ENCODE measurements around the gene GALNT4. TPM values are rescaled to one million over a fixed set of nuclear protein-coding genes. Genes with fewer than 3 reads are reported as not detected.
A peak's percentile ranks its signal among the peaks of the same experiment; 100 is the strongest.

The GALNT4 gene
- polyA plus RNA-seq (2012; ENCODE audit: missing spikeins): 2.3 TPM

DNA sequence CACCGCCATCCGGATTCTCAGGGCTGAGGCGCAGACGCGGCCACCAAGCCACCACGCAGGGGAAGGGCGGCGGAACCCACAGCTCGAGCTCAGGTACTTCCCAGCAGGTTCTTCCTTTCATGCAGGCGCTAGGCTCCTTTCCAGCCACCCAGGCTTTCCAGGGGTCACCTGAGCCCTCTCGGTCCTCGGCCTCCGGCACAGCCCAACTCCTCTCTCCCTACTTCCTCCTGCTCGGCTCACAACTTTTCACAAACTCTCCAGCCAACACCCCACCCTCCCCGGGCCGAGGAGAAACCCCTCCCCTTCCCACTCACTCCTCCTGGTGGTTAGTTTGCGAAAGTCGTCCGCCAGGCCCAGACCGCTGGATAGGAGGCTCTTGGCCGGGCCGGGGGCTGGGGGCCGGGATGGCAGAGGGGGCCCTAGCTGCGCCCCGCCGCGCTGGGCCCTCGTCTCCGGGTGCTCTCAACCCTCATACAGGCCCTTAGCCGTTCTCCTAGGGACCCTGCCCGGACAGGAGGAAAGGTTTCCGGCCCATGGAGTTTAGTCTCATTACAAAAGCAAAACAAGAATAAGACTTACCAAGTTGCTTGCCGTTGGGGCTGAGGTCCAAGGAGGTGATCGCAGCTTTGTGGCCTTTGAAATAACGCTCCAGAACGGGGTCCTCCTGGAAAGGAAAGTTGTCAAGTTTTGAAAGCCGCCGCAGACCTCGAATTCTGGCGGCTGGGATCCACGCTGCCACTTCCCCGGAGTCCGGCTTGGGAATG is at the start of gene GALNT4:
Gene GALNT4, minus strand, starts transcription at position 256 of the 764 bp plus-strand sequence. Its CDS starts 247 bp downstream, at position 9.
- peak; percentile 85 for FAIRE-seq
- no peak for TF ChIP-seq TAF1 (IDR thresholded peaks at IDR 0.05; ENCODE audit: borderline replicate concordance, low read depth, low read length)
- 0 out of 2 replicates have a peak, but pooled peaks have one; percentile 32 for TF ChIP-seq POLR2A (IDR thresholded peaks at IDR 0.05; ENCODE audit: low read depth, low read length)
- TF ChIP-seq POLR2AphosphoS5 (IDR thresholded peaks at IDR 0.05; ENCODE audit: low read depth, low read length): no peak
- DNase-seq (ENCODE audit: insufficient read length): peak; percentile 82

DNA sequence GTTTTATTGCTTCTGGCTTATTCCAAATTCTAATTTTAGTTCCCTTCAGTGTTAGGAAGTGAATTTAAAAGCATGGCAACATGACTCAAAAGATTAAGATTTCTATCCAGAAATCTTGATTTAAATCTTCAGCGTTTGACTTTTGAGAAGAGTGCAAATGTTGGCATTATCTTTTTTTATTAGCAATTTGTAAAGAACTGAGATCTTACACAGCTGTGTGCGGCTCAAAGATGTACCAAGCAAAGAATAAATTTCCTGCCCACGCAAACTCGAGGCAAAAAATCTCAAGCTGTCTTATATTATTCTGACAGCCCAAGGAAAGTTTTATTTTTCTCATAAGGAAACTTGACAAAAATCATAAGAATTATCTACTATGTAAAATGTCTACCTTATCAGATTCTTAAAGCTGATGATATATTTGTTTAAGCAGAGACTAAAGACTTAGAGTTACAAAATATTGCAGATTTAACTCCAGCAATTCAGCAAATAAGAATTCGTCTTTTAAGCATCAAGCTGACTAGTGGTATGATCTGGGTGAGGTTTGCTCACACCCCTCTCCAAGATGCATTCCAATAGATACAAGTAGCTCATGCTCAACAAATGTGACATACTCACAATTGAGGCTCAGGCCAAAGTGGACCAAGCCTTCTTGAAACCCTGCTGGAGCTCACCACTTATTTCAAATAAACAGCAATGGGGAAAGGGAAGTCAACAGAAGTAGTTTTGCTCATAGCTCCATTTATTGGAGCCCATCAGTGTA is 48.6 kb upstream of the GALNT4 start:
- no peak for FAIRE-seq
- TF ChIP-seq POLR2AphosphoS5 (IDR thresholded peaks at IDR 0.05; ENCODE audit: low read depth, low read length): no peak
- TF ChIP-seq POLR2A (IDR thresholded peaks at IDR 0.05; ENCODE audit: low read depth, low read length): no peak
- no peak for TF ChIP-seq TAF1 (IDR thresholded peaks at IDR 0.05; ENCODE audit: borderline replicate concordance, low read depth, low read length)
- no peak for DNase-seq (ENCODE audit: insufficient read length)

DNA sequence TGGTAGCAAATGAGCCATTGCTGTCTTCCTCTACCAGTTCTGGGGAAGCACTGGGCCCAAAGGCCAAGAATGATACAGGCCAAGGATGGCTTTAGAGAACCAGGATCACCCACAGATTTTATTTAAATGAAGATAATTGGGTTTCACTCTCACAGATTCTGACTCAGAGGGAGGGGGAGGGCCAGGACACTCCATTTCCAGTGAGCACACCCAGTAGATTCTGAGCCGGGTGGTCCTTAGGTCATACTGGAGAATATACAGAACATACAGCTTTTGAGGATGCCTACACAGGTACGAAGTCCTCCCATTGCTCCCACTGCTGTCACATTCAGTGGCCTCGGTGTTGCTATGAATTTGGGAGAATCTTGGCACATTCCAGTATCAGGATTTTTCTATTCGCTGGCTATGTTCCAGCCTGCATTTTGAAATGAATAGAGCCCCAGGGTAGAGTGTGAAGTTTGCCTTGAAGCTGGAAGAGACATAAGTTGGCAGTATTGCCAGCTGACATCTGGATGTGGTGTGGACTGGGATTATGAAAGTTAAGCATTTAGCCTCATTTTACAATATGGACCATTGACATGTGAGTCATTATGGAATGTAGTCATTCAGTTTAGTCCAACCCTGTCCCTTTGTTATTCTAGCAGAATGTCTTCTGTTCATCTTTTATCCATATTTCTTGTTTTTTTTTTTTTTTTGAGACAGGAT is 47.0 kb upstream of the GALNT4 start:
- DNase-seq (ENCODE audit: insufficient read length) (no peak), FAIRE-seq (no peak)
- TF ChIP-seq POLR2AphosphoS5 (IDR thresholded peaks at IDR 0.05; ENCODE audit: low read depth, low read length) (no peak), POLR2A (IDR thresholded peaks at IDR 0.05; ENCODE audit: low read depth, low read length) (no peak), TAF1 (IDR thresholded peaks at IDR 0.05; ENCODE audit: borderline replicate concordance, low read depth, low read length) (no peak)

DNA sequence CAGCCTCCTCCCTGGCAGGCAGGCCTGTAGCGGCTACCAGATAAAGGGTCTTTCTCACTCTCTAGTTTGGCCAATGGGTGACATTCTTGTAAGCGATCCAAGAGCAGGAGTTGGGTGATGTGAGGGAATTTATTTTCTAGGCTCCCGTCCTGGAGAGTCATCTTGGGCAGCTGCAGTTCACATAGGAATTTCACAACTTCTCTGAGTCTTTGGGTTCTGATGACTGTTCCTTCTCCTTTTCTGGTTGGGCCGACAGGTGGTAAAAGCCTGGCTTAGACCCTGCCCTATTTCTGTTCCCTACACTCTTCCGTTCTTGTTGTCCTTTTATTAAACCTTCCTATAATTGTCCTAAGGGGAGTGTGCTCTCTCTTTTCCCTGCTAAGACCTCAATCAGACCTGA is 43.9 kb upstream of the GALNT4 start:
- DNase-seq (ENCODE audit: insufficient read length) (no peak), FAIRE-seq (no peak)
- TF ChIP-seq POLR2A (IDR thresholded peaks at IDR 0.05; ENCODE audit: low read depth, low read length): no peak
- no peak for TF ChIP-seq POLR2AphosphoS5 (IDR thresholded peaks at IDR 0.05; ENCODE audit: low read depth, low read length)
- no peak for TF ChIP-seq TAF1 (IDR thresholded peaks at IDR 0.05; ENCODE audit: borderline replicate concordance, low read depth, low read length)

DNA sequence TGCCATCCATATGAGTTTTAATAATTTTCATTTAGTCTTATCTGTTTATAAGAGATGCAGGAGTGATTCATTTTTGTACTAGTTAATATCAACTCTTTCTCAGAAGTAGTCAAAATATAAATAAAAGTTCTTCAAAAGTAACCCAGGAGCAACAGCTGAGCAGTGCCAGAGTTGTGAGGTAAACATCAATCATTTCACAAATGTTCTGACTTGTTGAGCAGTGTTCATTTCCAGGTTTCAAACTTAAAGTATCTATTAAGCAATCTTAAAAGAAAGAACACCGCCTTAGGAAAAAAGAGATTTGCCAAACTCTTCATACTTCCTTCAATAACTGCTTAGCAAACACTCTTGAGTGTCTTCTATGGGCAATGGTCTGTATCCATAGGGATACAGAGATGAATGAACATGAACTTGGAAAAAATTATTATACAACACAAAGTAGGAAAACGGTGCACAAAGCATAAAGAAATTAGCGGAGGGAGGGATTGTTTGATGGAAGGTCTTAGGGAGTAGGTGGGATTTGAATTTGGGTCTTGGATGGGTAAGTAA is 43.2 kb upstream of the GALNT4 start:
- TF ChIP-seq POLR2A (IDR thresholded peaks at IDR 0.05; ENCODE audit: low read depth, low read length) (no peak), POLR2AphosphoS5 (IDR thresholded peaks at IDR 0.05; ENCODE audit: low read depth, low read length) (no peak), TAF1 (IDR thresholded peaks at IDR 0.05; ENCODE audit: borderline replicate concordance, low read depth, low read length) (no peak)
- no peak for FAIRE-seq
- DNase-seq (ENCODE audit: insufficient read length): no peak

DNA sequence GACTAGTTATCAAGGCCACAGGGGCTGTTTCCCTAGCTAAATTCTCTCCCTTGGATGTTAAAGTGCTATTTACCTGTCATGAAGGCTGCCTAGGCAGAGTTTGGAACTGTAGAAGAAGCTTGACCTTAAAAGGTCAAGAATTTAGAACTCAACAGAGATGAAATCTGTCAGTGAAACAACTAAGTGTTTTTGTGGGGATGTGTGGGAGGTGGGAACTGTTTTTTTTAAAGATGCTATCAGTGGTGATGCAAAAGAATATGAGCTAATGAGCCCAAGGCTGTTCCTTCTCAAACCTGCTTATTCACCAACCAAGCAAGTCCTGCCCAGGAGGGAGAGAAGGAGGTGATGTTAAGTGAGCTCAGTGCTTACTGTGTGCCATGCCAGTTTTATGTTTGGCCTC is 42.0 kb upstream of the GALNT4 start:
- FAIRE-seq (no peak), DNase-seq (ENCODE audit: insufficient read length) (no peak)
- TF ChIP-seq POLR2A (IDR thresholded peaks at IDR 0.05; ENCODE audit: low read depth, low read length): no peak
- no peak for TF ChIP-seq TAF1 (IDR thresholded peaks at IDR 0.05; ENCODE audit: borderline replicate concordance, low read depth, low read length)
- TF ChIP-seq POLR2AphosphoS5 (IDR thresholded peaks at IDR 0.05; ENCODE audit: low read depth, low read length): no peak

DNA sequence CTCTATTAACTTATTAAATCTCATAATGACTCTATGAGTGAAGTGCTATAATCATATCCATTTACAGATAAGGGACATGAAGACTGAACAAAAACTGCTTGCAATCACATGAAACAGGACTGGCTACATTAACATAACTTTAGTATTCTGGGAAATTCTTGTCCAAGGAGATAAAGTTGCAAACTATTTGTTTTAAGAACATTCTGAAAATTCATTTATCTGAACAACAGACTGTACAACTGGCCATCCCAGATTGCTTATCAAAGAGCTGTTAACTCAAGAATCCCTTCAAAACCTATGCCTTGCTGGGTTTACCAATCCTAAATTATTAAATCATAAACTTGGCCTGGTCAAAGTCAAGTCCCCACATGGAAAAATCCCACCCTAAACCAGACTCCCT is 40.4 kb upstream of the GALNT4 start:
- no peak for FAIRE-seq
- TF ChIP-seq TAF1 (IDR thresholded peaks at IDR 0.05; ENCODE audit: borderline replicate concordance, low read depth, low read length) (no peak), POLR2A (IDR thresholded peaks at IDR 0.05; ENCODE audit: low read depth, low read length) (no peak), POLR2AphosphoS5 (IDR thresholded peaks at IDR 0.05; ENCODE audit: low read depth, low read length) (no peak)
- DNase-seq (ENCODE audit: insufficient read length): no peak

DNA sequence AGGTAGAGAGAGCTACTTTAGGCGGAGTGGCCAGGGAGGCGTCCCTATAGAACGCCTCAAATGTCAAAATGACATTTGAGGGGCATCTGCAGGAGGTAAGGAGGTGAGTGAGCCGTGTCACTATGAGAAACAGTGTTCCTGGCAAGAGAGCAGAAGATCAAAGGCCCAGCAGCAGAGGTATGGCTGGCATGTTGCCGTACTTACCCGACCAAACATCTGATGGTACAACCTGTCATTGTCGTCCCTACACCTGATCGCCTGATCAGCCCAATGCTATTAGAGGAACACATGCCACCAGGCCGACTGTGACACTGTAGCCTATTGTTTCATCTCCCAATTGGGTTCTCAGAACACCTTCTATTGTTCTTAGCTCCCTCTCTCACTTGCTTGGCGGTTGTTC is 35.2 kb upstream of the GALNT4 start:
- TF ChIP-seq POLR2A (IDR thresholded peaks at IDR 0.05; ENCODE audit: low read depth, low read length): no peak
- no peak for TF ChIP-seq POLR2AphosphoS5 (IDR thresholded peaks at IDR 0.05; ENCODE audit: low read depth, low read length)
- TF ChIP-seq TAF1 (IDR thresholded peaks at IDR 0.05; ENCODE audit: borderline replicate concordance, low read depth, low read length): no peak

DNA sequence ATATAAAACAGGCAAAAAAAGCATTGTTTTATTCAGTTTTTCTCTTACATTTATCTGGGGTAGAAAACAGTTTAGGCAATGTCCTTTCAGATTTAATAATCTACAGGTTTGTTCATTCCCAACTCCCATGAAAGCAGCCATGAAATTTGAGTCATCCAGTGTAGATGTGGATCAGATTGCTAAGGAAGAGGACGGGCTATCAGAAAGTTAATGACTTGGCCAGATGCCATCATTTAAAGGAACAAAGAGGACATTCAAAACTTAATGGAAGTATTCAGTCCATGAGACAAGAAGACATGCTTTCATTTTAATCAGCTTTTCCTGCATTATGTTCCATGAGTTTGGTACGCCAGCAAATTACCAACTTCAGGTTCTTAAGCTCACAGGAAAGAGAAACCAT is 32.4 kb upstream of the GALNT4 start:
- FAIRE-seq (no peak), DNase-seq (ENCODE audit: insufficient read length) (no peak)
- TF ChIP-seq TAF1 (IDR thresholded peaks at IDR 0.05; ENCODE audit: borderline replicate concordance, low read depth, low read length): no peak

More for the DNA sequence above, 35.2 kb upstream of the GALNT4 start:
- no peak for FAIRE-seq
- no peak for DNase-seq (ENCODE audit: insufficient read length)

DNA sequence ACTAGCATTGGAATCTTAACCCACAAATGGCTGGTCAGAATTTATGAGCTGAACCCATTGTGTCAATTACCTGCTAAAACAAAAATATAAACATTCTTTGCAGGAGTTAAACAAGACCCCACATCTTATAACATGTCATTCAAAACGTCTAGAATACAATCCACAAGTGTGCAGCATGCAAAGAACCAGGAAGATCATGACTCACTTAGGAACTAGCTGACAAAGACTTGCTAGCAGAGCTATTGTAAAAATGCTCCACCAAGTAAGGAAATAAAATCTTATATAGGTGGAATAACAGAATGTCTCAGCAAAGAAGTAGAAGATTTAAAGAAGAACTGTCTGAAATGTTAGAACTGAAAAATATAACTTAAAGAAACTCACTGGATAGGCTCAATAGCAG is 27.8 kb upstream of the GALNT4 start:
- FAIRE-seq: no peak
- TF ChIP-seq TAF1 (IDR thresholded peaks at IDR 0.05; ENCODE audit: borderline replicate concordance, low read depth, low read length): no peak
- TF ChIP-seq POLR2A (IDR thresholded peaks at IDR 0.05; ENCODE audit: low read depth, low read length): no peak
- DNase-seq (ENCODE audit: insufficient read length): no peak

DNA sequence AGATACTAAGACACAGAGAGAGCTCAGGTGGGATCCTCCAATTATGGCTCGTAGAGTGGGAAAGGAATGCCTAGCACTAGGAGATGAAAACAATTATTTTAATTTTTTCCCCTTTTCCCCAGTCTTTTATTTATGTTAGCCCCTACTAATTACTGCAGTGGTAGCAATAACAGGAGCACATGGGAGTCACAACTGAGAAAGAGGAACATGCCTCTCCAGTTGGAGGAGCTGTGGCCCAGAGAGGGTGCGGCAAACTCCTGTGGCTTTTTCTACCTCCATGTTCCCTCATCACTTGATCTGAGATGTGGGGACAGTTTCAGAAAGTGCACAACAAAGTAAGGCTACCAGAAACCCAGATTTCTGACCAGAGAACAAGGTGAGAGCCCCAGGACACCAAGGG is 27.2 kb upstream of the GALNT4 start:
- FAIRE-seq: no peak
- no peak for DNase-seq (ENCODE audit: insufficient read length)
- TF ChIP-seq TAF1 (IDR thresholded peaks at IDR 0.05; ENCODE audit: borderline replicate concordance, low read depth, low read length): no peak
- TF ChIP-seq POLR2A (IDR thresholded peaks at IDR 0.05; ENCODE audit: low read depth, low read length): no peak
- no peak for TF ChIP-seq POLR2AphosphoS5 (IDR thresholded peaks at IDR 0.05; ENCODE audit: low read depth, low read length)
